Activated CD4-positive, alpha-beta T cell treated with anti-CD3 and anti-CD28 coated beads for 36 hours (primary cell): Measurements from ENCODE around the gene GSE1. TPM values are rescaled to one million over a fixed set of nuclear protein-coding genes. Genes with fewer than 3 reads are reported as not detected.

Experiments
- ATAC-seq: fragments of 200-7000 bp; cut with Tn5 transposase; one replicate; pipeline ENCODE4 v1.10.0; 2021; ENCODE audit warnings: mild to moderate bottlenecking, moderate library complexity
- CTCF ChIA-PET: fragments of 350-600 bp; sonication (Branson Sonifier 250); formaldehyde crosslinking; loops from one replicate; lab custom pipeline; 2021; ENCODE audit warnings: antibody characterized with exemption; lab: Charles Lee
- POLR2A ChIA-PET: fragments of 350-600 bp; sonication (Branson Sonifier 250); formaldehyde crosslinking; loops from one replicate; lab custom pipeline; 2021; ENCODE audit warnings: antibody characterized with exemption, inconsistent platforms; lab: Charles Lee
- DNase-seq: peaks from one replicate; pipeline ENCODE4 v3.0.0-alpha.2; 2020
- H3K27ac Mint-ChIP-seq: one replicate; pipeline ENCODE4 v1.8.0; 2021; ENCODE audit warnings: mixed read lengths
- H3K27me3 Mint-ChIP-seq: one replicate; pipeline ENCODE4 v1.8.0; 2021; ENCODE audit warnings: mixed read lengths
- H3K36me3 Mint-ChIP-seq: one replicate; pipeline ENCODE4 v1.8.0; 2021; ENCODE audit warnings: low read depth, mixed read lengths
- H3K4me1 Mint-ChIP-seq: one replicate; pipeline ENCODE4 v1.8.0; 2021; ENCODE audit warnings: mixed read lengths
- H3K4me3 Mint-ChIP-seq: one replicate; pipeline ENCODE4 v1.8.0; 2021; ENCODE audit warnings: mild to moderate bottlenecking, moderate library complexity, mixed read lengths
- H3K9me3 Mint-ChIP-seq: one replicate; pipeline ENCODE4 v1.8.0; 2021; ENCODE audit warnings: low read depth, mixed read lengths
- intact Hi-C, 2 experiments: fragments of 100-400 bp; cut with DNase I in 1 of 2; cut with micrococcal nuclease in 1 of 2; formaldehyde crosslinking; loops; one replicate each; pipeline versions ENCODE4 v1.14.2 to v1.15.1; 2022 to 2024; cut with DNase I, micrococcal nuclease
- total RNA-seq, 2 experiments: library from RNA; stranded (reverse); gene quantifications; one replicate each; pipeline ENCODE4 v1.2.3, GENCODE V29; 2021

The GSE1 gene
- total RNA-seq, 2 experiments from 2014 or later: 13.2 to 13.5 TPM

GRCh38 chr16:85690469-85691064 lies 77.4 kb downstream of the GSE1 start:
- no peaks in the 10 kb centered on the region for H3K9me3 Mint-ChIP-seq
- POLR2A ChIA-PET: no interaction called here
- peaks cover 22% of the 10 kb centered on the region for H3K36me3 Mint-ChIP-seq
- CTCF ChIA-PET: interaction anchor here (0.7 to 2.3 kb wide), 4 partner anchors 28 to 75 kb away, joined by 3 to 8 read pairs (median 3); no protein-coding TSS in a partner anchor
- no peak overlapping the region for H3K27ac Mint-ChIP-seq
- peaks cover 18% of the 10 kb centered on the region for H3K4me1 Mint-ChIP-seq
- H3K4me3 Mint-ChIP-seq: no peak overlapping the region
- intact Hi-C loops: no loop called here
- H3K27me3 Mint-ChIP-seq: peaks cover 7% of the 10 kb centered on the region
- ATAC-seq (no peak), DNase-seq (no peak)

GRCh38 chr16:85695196-85696128 lies 82.3 kb downstream of the GSE1 start:
- ATAC-seq: no peak
- H3K27ac Mint-ChIP-seq: no peak overlapping the region
- H3K27me3 Mint-ChIP-seq: peaks cover 9% of the 10 kb centered on the region
- no peak for DNase-seq
- H3K4me3 Mint-ChIP-seq: no peak overlapping the region
- CTCF ChIA-PET: interaction anchor here (0.7 kb wide), 1 partner anchor 22 kb away, joined by 3 read pairs; no protein-coding TSS in a partner anchor
- H3K4me1 Mint-ChIP-seq: no peaks in the 10 kb centered on the region
- H3K36me3 Mint-ChIP-seq: no peaks in the 10 kb centered on the region
- intact Hi-C loops: no loop called here
- POLR2A ChIA-PET: no interaction called here
- H3K9me3 Mint-ChIP-seq: no peaks in the 10 kb centered on the region

GRCh38 chr16:85696781-85697180 lies 83.7 kb downstream of the GSE1 start:
- Mint-ChIP-seq H3K9me3 (no peaks in the 10 kb centered on the region), H3K27ac (no peak overlapping the region), H3K27me3 (peaks cover 8% of the 10 kb centered on the region), H3K4me3 (no peak overlapping the region), H3K4me1 (no peaks in the 10 kb centered on the region), H3K36me3 (no peaks in the 10 kb centered on the region)
- POLR2A ChIA-PET: no interaction called here
- DNase-seq (no peak), ATAC-seq (no peak)
- intact Hi-C loops: no loop called here
- CTCF ChIA-PET: no interaction called here

GRCh38 chr16:85697431-85697830 lies 84.3 kb downstream of the GSE1 start:
- ChIA-PET CTCF (no interaction called here), POLR2A (interaction anchor here (0.8 kb wide), 1 partner anchor 85 kb away, joined by 3 read pairs; the partner anchor contains the start of gene GSE1)
- Mint-ChIP-seq H3K27me3 (peaks cover 7% of the 10 kb centered on the region), H3K9me3 (no peaks in the 10 kb centered on the region), H3K27ac (no peak overlapping the region), H3K4me3 (no peak overlapping the region), H3K4me1 (no peaks in the 10 kb centered on the region), H3K36me3 (no peaks in the 10 kb centered on the region)
- ATAC-seq: no peak
- no peak for DNase-seq
- intact Hi-C loops: no loop called here

- ChIA-PET POLR2A (no interaction called here), CTCF (interaction anchor here (0.6 kb wide), 1 partner anchor 267 kb away, joined by 3 read pairs; no protein-coding TSS in a partner anchor)
- Mint-ChIP-seq H3K27me3 (peaks cover 5% of the 10 kb centered on the region), H3K27ac (no peak overlapping the region), H3K9me3 (no peaks in the 10 kb centered on the region), H3K4me3 (no peak overlapping the region), H3K36me3 (no peaks in the 10 kb centered on the region), H3K4me1 (no peaks in the 10 kb centered on the region)
- DNase-seq: no peak
- intact Hi-C loops: no loop called here
- no peak for ATAC-seq
Measured at GRCh38 chr16:85698459-85698891, 85.4 kb downstream of the GSE1 start.

- DNase-seq: no peak
- Mint-ChIP-seq H3K4me1 (no peaks in the 10 kb centered on the region), H3K9me3 (no peaks in the 10 kb centered on the region), H3K27me3 (peaks cover 5% of the 10 kb centered on the region), H3K4me3 (no peak overlapping the region), H3K36me3 (no peaks in the 10 kb centered on the region), H3K27ac (no peak overlapping the region)
- ChIA-PET CTCF (no interaction called here), POLR2A (no interaction called here)
- intact Hi-C loops: no loop called here
- no peak for ATAC-seq
Measured at GRCh38 chr16:85698935-85699558, 85.9 kb downstream of the GSE1 start.

- DNase-seq (no peak), ATAC-seq (no peak)
- Mint-ChIP-seq H3K4me1 (no peaks in the 10 kb centered on the region), H3K27ac (no peak overlapping the region), H3K4me3 (no peak overlapping the region), H3K27me3 (peaks cover 5% of the 10 kb centered on the region), H3K36me3 (no peaks in the 10 kb centered on the region), H3K9me3 (no peaks in the 10 kb centered on the region)
- intact Hi-C loops: no loop called here
- ChIA-PET CTCF (no interaction called here), POLR2A (no interaction called here)
Measured at GRCh38 chr16:85699628-85700027, 86.5 kb downstream of the GSE1 start.

- intact Hi-C loops: no loop called here
- ATAC-seq: no peak
- CTCF ChIA-PET: no interaction called here
- no peak overlapping the region for H3K4me3 Mint-ChIP-seq
- no peak for DNase-seq
- H3K27me3 Mint-ChIP-seq: no peaks in the 10 kb centered on the region
- H3K27ac Mint-ChIP-seq: no peak overlapping the region
- POLR2A ChIA-PET: no interaction called here
- H3K36me3 Mint-ChIP-seq: no peaks in the 10 kb centered on the region
- H3K9me3 Mint-ChIP-seq: no peaks in the 10 kb centered on the region
- H3K4me1 Mint-ChIP-seq: no peaks in the 10 kb centered on the region
Measured at GRCh38 chr16:85704011-85704410, 90.9 kb downstream of the GSE1 start.

GRCh38 chr16:85704900-85705846 lies 92.1 kb downstream of the GSE1 start:
- no peaks in the 10 kb centered on the region for H3K4me1 Mint-ChIP-seq
- ChIA-PET POLR2A (no interaction called here), CTCF (interaction anchor here (0.6 to 1.2 kb wide), 2 partner anchors 12 to 1778 kb away, joined by 3 read pairs; no protein-coding TSS in a partner anchor)
- H3K36me3 Mint-ChIP-seq: no peaks in the 10 kb centered on the region
- intact Hi-C loops: no loop called here
- no peak for ATAC-seq
- no peak overlapping the region for H3K27ac Mint-ChIP-seq
- DNase-seq: no peak
- H3K9me3 Mint-ChIP-seq: no peaks in the 10 kb centered on the region
- H3K4me3 Mint-ChIP-seq: no peak overlapping the region
- H3K27me3 Mint-ChIP-seq: no peaks in the 10 kb centered on the region

- intact Hi-C loops: no loop called here
- H3K4me3 Mint-ChIP-seq: no peak overlapping the region
- H3K27me3 Mint-ChIP-seq: no peaks in the 10 kb centered on the region
- POLR2A ChIA-PET: interaction anchor here (0.6 kb wide), 1 partner anchor 11 kb away, joined by 3 read pairs; no protein-coding TSS in a partner anchor
- CTCF ChIA-PET: interaction anchor here (0.7 kb wide), 1 partner anchor 47 kb away, joined by 3 read pairs; no protein-coding TSS in a partner anchor
- DNase-seq (no peak), ATAC-seq (no peak)
- H3K9me3 Mint-ChIP-seq: no peaks in the 10 kb centered on the region
- no peaks in the 10 kb centered on the region for H3K4me1 Mint-ChIP-seq
- no peaks in the 10 kb centered on the region for H3K36me3 Mint-ChIP-seq
- no peak overlapping the region for H3K27ac Mint-ChIP-seq
Measured at GRCh38 chr16:85706449-85707034, 93.4 kb downstream of the GSE1 start.
